Spinal cord (tissue), 10 donors: ENCODE measurements around the gene STAM2. TPM values are rescaled to one million over a fixed set of nuclear protein-coding genes. Genes with fewer than 3 reads are reported as not detected.
"Not testable (repeated sequence)": the region's sequence is repeated elsewhere in the genome, so short reads cannot be mapped to it uniquely, and the experiment has no call there.

Experiments
- DNase-seq, 6 donors: peaks; one replicate each; pipeline versions ENCODE4 v3.0.0 to v3.0.0-alpha.2; 2013 to 2015; ENCODE audit warnings: low spot score in 6 of 6, low read depth in 4 of 6
- H3K27ac ChIP-seq: one replicate; pipeline ENCODE4 v1.5.1; 2013; ENCODE audit warnings: low read depth, low read length, control low read depth
- H3K27me3 ChIP-seq: one replicate; pipeline ENCODE4 v1.6.1; 2013; ENCODE audit warnings: low read length; ENCODE audit not compliant: control insufficient read depth, insufficient read depth
- H3K36me3 ChIP-seq: one replicate; pipeline ENCODE4 v1.6.1; 2013; ENCODE audit warnings: low read length; ENCODE audit not compliant: control insufficient read depth, insufficient read depth
- H3K4me1 ChIP-seq: one replicate; pipeline ENCODE4 v1.6.1; 2013; ENCODE audit warnings: low read length; ENCODE audit not compliant: control insufficient read depth, insufficient read depth
- H3K4me3 ChIP-seq: one replicate; pipeline ENCODE4 v1.5.1; 2013; ENCODE audit warnings: low read depth, low read length, control low read depth
- H3K9me3 ChIP-seq: one replicate; pipeline ENCODE4 v1.6.1; 2013; ENCODE audit warnings: low read length; ENCODE audit not compliant: control insufficient read depth, insufficient read depth
- WGBS: methylation state at CpG from one replicate; pipeline ENCODE4 v1.1.5; 2013; ENCODE audit warnings: missing lambda C conversion rate; ENCODE audit not compliant: insufficient coverage; 5-methylcytosine and 5-hydroxymethylcytosine counted together
- polyA plus RNA-seq, 2 donors: library from polyadenylated mRNA; unstranded; fragments of 120-200 nt; gene quantifications; one replicate each; pipeline ENCODE4 v1.2.1, GENCODE V29; 2013; ENCODE audit not compliant: insufficient read length in 2 of 2
- total RNA-seq, 2 donors: library from RNA; depleted of rRNA in 1 of 2; stranded (reverse); fragments of 120-200 nt in 1 of 2; fragments of >200 nt in 1 of 2; gene quantifications; one replicate each; pipeline versions ENCODE4 v1.2.3 to v1.2.4, GENCODE V29; 2013 to 2014
- donor health status: healthy.

STAM2 gene
- total and polyA plus RNA-seq, 4 donors: 25.4 to 59.7 (median 40.8) TPM

DNA sequence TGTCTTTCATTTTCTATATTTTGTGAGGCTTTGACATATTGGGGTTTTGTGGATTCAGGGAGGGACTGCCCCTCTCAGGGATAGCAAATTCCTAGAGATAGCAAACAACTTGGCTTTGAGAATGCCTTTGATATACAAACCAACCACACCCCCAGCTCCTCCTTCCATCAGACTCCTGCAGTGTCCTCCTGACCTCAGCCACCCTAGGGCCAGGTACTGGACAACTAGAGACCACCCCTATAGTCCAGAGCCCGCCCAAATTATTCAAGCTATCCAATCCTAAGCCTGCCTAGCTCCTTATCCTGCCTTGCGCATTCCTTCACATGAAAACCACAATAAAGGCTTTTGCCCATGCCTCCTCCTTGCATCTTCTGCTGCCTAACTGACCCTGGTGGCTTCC lies 22.9 kb upstream of the STAM2 start:
- Histone ChIP-seq H3K9me3 (no peaks in the 10 kb centered on the region), H3K36me3 (no peaks in the 10 kb centered on the region), H3K27ac (no peak overlapping the region), H3K4me1 (no peaks in the 10 kb centered on the region), H3K27me3 (no peaks in the 10 kb centered on the region), H3K4me3 (no peak overlapping the region)
- DNase-seq: no peak
- 100% methylated on average over 2 of the region's 2 CpGs for WGBS

DNA sequence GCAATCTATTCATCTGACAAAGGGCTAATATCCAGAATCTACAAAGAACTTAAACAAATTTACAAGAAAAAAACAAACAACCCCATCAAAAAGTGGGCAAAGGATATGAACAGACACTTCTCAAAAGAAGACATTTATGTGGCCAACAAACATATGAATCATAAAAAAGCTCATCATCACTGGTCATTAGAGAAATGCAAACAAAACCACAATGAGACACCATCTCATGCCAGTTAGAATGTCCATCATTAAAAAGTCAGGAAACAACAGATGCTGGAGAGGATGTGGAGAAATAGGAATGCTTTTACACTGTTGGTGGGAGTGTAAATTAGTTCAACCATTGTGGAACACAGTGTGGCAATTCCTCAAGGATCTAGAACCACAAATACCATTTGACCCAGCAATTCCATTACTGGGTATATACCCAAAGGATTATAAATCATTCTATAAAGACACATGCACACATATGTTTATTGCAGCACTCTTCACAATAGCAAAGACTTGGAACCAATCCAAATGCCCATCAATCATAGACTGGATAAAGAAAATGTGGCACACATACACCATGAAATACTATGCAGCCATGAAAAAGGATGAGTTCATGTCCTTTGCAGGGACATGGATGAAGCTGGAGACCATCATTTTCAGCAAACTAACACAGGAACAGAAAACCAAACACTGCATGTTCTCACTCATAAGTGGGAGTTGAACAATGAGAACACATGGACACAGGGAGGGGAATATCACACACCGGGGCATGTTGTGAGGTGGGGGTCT lies 22.1 kb upstream of the STAM2 start:
- H3K4me3 ChIP-seq: not testable (repeated sequence)
- no CpG with 5 or more reads among the region's 1 CpG for WGBS

DNA sequence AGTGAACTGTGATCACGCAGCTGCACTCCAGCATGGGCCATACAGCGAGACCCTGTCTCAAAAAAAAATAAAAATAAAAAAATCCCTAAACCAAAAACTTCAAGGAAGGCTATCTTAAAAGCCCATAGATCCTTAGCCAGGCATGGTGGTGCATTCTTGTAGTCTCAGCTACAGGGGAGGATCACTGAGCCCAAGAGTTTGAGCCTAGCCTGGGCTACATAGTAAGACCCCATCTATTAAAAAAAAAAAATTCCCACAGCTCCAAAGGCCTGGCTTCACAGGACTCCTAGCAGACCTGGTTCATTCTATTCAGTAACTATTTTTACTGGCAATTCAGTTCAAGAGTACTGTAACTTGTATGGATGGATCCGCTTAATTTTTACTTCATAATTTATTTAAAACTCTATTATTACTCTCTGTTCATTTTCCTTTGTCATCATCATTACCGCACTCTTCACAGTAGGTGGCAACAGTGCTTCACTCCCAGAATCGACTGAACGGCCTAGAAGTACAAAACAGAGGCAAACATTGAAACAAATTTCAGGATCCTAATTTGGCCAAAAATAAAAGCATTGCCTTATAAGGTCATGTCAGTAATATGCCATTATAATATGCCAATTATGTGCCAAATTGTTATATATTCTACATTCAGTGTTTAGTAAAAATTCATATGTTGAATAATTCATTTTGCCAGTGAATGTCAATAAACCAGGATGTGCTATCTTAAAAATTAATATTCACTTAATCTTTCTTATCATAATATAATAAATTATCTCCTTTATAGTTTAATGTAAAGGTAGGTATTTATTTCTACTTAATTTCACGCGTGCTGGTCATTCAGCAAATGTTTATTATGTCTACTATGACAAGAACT lies 14.3 kb upstream of the STAM2 start:
- H3K27ac ChIP-seq: no peak overlapping the region
- H3K9me3 ChIP-seq: no peaks in the 10 kb centered on the region
- DNase-seq: peak in 5 of 6 donors; percentile 62 to 93 (median 68)
- H3K27me3 ChIP-seq: no peaks in the 10 kb centered on the region
- H3K4me3 ChIP-seq: no peak overlapping the region
- no peaks in the 10 kb centered on the region for H3K36me3 ChIP-seq
- 20% methylated on average over 1 of the region's 8 CpGs for WGBS
- H3K4me1 ChIP-seq: no peaks in the 10 kb centered on the region

More for the DNA sequence above, 22.1 kb upstream of the STAM2 start:
- H3K9me3 ChIP-seq, H3K27me3 ChIP-seq, DNase-seq, H3K27ac ChIP-seq, H3K4me1 ChIP-seq, H3K36me3 ChIP-seq: not testable (repeated sequence)

DNA sequence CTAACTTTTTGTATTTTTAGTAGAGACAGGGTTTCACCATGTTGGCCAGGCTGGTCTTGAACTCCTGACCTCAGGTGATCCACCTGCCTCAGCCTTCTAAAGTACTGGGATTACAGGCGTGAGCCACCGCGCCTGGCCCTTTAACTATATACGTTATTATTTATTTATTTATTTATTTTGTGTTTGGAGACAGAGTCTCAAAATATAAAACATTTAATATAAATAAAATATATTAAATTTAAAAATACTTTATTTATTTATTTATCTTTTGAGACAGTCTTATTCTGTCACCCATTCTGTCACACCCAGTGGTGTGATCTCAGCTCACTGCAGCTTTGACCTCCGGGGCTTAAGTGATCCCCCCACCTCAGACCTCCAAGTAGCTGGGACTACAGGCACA lies 11.2 kb upstream of the STAM2 start:
- not testable (repeated sequence) for H3K36me3 ChIP-seq, DNase-seq, H3K9me3 ChIP-seq, H3K4me1 ChIP-seq, H3K27me3 ChIP-seq, H3K27ac ChIP-seq, H3K4me3 ChIP-seq
- WGBS: no CpG with 5 or more reads among the region's 5 CpGs

DNA sequence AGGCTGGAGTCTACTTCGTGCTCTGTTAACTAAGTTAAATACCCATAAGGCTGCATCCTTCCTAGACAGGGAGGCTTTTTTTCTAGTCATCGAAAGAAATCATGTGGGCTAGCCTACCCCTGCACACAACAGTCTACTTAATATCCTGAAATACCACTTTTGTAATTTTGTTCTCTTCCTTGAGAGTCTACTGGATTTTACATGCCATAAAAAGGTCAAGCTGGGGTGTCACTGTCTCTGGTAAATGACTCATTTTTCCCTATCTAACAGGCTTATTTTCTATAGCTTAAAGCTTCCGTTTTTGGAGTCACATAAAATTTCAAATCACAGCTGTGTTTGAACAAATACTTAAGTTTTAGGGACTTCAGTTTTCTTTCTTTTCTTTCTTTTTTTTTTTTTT lies 10.7 kb upstream of the STAM2 start:
- no peak for DNase-seq
- H3K4me1 ChIP-seq: no peaks in the 10 kb centered on the region
- H3K27ac ChIP-seq: no peak overlapping the region
- H3K36me3 ChIP-seq: no peaks in the 10 kb centered on the region
- no peaks in the 10 kb centered on the region for H3K27me3 ChIP-seq
- no peaks in the 10 kb centered on the region for H3K9me3 ChIP-seq
- WGBS: 83% methylated on average over 1 of the region's 3 CpGs
- no peak overlapping the region for H3K4me3 ChIP-seq

DNA sequence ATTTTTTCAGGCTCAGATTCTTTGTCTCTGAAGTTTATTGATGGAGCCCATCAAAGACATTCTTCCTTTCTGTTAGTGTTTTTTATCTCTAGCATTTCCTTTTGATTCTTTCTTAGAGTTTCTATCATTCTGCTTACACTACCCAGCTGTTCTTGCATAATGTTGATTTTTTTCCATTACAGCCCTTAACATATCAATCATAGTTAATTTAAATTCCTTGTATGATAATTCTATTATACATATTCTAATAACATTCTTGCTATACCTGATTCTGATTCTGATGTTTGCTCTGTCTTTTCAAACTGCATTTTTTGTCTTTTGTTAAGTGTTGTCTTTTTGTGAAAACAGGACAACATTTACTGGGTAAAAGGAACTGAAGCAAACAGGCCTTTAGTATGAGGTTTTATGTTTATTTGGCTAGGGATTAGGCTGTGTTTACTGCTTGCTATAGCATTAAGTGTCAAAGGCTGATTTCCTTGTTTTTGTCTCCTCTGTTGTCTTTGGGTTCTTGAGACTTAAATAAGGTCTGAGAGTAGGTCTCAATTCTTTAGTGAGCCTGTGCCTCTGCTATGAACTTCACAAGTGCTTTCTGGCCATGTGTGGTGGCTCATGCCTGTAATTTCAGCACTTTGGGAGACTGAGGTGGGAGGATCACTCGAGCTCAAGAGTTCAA lies 8.0 kb upstream of the STAM2 start:
- WGBS: no CpG with 5 or more reads among the region's 1 CpG
- H3K4me1 ChIP-seq: no peaks in the 10 kb centered on the region
- H3K36me3 ChIP-seq: no peaks in the 10 kb centered on the region
- no peak overlapping the region for H3K4me3 ChIP-seq
- no peaks in the 10 kb centered on the region for H3K27me3 ChIP-seq
- H3K27ac ChIP-seq: no peak overlapping the region
- no peak for DNase-seq
- no peaks in the 10 kb centered on the region for H3K9me3 ChIP-seq

DNA sequence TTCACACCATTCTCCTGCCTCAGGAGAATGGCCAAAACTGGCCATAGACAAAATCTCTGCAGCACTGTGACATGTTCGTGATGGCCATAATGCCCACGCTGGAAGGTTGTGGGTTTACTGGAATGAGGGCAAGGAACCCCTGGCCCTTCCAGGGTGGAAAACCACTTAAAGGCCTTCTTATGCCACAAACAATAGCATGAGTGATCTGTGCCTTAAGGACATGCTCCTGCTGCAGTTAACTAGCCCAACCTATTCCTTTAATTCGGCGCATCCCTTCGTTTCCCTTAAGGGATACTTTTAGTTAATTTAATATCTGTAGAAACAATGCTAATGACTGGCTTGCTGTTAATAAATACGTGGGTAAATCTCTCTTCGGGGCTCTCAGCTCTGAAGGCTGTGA lies 2.1 kb upstream of the STAM2 start:
- not testable (repeated sequence) for H3K4me1 ChIP-seq, H3K9me3 ChIP-seq, H3K4me3 ChIP-seq, DNase-seq, H3K27me3 ChIP-seq, H3K36me3 ChIP-seq, H3K27ac ChIP-seq
- WGBS: no CpG with 5 or more reads among the region's 7 CpGs

DNA sequence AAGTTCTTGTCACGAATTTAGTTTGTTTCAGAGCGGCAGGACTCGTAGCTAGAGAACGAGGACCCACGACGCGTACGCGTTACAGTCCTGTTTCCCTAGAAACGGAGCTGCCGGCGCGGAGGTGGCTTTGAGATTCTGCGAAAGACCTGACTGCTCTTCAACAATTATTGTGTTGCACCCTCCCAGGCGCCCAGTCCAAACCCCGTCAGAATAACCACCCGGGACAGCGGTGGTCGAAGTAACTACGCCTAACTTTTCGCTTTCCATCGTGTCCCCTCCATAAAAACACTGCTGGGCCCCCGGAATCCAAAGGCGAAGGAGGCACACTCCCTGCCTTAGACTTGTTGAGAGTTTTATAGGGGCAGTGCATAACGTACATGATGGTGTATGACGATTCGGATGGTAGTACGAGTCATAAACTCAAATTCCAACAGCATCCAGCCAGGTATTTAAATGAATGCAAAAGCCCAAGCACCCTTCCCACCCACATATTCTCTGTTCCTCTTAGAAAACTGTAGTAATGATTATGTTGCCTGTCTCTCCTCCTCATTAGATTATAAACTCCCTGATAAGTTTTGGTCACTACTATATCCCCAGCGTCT lies 651 bp upstream of the STAM2 start:
- peak in 2 of 6 donors; percentile 13 to 15 for DNase-seq
- WGBS: 0% methylated on average over 21 of the region's 29 CpGs
- Histone ChIP-seq H3K4me3 (peak overlapping the region; percentile 97), H3K4me1 (peaks cover 3% of the 10 kb centered on the region), H3K27ac (peak overlapping the region; percentile 98), H3K9me3 (no peaks in the 10 kb centered on the region), H3K27me3 (no peaks in the 10 kb centered on the region), H3K36me3 (no peaks in the 10 kb centered on the region)

DNA sequence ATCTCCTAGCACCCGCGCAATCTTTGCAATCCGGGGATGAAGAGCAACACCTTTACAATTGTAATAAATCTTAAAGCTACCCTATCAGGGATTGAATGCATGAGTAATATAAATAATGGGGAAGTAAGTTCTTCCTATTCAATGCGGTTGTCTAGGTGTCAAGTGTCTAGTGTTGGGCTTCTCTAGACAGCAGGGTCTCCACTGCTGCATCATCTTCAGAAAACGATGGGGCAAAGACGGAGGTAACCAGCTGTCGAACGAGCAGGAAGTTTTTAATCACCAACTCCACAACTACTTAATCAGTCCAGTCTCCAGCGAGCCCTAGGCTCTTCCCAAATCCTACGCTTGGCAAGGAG lies 573 bp downstream of the STAM2 start:
- WGBS: 0% methylated on average over 6 of the region's 10 CpGs

More for the DNA sequence above, 573 bp downstream of the STAM2 start:
- peak overlapping the region; percentile 98 for H3K27ac ChIP-seq
- no peaks in the 10 kb centered on the region for H3K27me3 ChIP-seq
- H3K36me3 ChIP-seq: no peaks in the 10 kb centered on the region
- peak in 1 of 6 donors; percentile 53 for DNase-seq
- peaks cover 3% of the 10 kb centered on the region for H3K4me1 ChIP-seq
- H3K9me3 ChIP-seq: no peaks in the 10 kb centered on the region
- H3K4me3 ChIP-seq: peak overlapping the region; percentile 97
